GM19397 (cell line): ENCODE results near the gene NTMT2.
"Not testable (repeated sequence)": the region's sequence is repeated elsewhere in the genome, so short reads cannot be mapped to it uniquely, and the experiment has no call there.

ENCODE experiments used
- ATAC-seq: cut with Tn5 transposase; IDR thresholded peaks from one replicate; pipeline ENCODE4 v1.9.1; 2021; ENCODE audit warnings: mild to moderate bottlenecking, moderate library complexity; ENCODE audit not compliant: unreplicated experiment

The NTMT2 gene

DNA sequence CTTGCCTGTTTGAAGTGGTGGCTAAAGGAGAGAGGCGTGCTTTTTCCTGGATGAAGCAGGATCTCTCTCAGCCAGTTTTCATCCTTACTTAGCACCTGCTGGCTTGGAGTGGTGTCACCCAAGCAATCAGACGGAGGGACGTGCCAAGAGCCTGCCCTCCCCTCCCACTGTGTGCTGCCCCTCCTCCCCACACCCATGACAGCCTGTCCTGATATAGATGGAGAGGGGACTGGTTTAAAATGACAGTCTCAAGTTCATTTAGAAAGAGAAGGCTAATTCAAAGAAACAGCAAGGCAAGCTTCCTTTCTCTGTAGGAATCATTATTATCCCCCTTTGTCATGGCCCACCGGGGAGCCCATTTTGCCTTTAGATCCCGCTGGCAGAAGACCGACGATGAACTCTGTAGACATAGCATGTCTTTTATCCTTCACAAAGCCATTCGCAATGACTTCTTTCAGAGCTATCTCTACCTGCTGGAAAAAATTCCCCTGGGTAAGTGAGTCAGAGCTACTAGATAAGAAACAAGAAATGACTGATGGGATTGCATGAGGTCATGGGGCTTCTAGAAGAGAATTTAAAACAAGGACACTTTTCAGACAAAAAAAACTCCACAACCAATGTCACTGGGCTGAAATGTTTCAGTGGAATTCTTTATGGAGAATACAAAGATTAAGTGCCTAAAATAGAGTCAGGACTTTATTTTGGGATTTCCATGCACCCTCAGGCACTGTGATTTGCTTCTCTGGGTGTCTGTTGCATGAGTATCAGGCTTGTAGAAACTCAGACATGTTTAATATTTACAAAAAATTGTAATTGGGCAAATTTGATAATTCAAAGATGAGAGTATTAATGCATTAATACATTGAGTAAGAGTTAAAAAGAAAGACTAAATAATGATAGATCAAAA lies at the start of gene NTMT2:
TSS of gene NTMT2 (plus strand) at position 190 of the 907 bp plus-strand sequence. CDS start at position 339, 149 bp downstream.
- ATAC-seq: no peak

DNA sequence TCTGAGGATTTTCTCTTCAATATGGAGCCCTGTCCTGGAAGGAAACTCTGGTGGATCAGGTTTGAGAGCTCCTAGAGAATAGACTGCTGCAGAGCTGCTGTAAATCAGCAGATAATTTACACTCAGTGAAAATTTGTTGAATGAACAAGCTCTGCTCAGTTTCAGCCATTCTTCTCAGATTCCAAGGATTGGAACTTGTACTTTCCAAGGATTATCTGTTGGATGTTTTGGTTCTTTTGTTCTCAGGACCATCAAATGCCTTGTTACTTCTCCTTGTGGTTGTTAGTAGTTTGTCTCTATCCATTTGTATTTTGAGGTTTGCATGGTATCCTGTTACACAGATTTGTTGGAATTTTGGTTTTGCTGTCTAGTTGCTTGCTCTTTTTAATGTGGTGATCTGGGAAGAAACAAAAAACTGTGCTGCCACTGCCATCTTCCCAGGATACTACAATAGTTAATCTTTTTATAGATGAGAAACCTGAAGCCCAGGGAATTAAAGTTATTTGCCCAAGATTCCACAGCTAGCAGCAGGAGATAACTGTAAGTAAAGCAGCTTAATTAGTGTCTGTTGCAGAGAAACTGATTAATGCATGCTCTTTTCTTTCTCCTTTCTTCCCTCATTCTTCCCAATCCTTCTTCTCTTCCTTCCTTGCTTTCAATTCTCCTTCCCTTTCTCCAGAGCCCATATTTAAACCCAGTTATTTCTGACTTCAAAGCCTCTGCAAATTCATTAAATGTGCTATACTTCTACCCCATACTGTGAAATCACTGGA lies 49.6 kb upstream of the NTMT2 start:
- no peak for ATAC-seq

- no peak for ATAC-seq
Measured at GRCh38 chr1:170096806-170097340, 48.9 kb upstream of the NTMT2 start.

GRCh38 chr1:170097449-170097948 lies 48.3 kb upstream of the NTMT2 start:
- ATAC-seq: no peak

GRCh38 chr1:170113140-170113539 lies 32.6 kb upstream of the NTMT2 start:
- not testable (repeated sequence) for ATAC-seq

- ATAC-seq: no peak
Measured at GRCh38 chr1:170114906-170115305, 30.9 kb upstream of the NTMT2 start.

DNA sequence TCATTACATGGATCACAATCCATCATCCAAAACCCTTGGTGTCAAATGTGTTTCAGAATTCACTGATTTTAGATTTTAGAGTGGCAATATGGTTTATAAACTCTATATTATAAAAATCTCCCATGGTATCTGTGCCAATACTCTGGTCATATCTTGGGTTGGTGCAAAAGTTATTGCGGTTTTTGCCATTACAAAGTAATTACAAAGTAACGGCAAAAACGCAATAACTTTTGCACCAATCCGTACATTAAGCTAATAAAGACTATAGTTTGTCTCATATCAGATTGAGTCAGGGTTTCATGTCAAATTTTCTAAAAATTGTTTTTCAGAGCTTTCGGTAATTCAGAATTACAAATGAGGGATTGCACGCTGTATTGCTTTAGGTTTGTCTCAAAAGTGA lies 23.4 kb upstream of the NTMT2 start:
- no peak for ATAC-seq

DNA sequence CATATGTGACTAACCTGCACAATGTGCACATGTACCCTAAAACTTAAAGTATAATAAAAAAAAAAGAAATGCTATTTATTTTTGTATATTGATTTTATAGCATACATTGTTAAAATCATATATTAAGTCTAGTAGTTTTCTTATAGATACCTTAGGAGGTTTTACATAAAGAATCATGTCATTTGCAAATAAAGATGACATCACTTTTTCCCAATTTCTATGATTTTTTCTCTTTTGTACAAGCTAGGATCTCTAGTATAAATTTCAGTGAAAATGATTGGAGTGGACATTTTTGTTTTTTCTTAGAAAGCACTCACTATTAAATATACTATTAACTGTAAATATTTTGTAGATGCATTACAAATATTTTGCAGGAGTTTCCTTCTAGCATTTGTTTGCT lies 20.5 kb upstream of the NTMT2 start:
- no peak for ATAC-seq

DNA sequence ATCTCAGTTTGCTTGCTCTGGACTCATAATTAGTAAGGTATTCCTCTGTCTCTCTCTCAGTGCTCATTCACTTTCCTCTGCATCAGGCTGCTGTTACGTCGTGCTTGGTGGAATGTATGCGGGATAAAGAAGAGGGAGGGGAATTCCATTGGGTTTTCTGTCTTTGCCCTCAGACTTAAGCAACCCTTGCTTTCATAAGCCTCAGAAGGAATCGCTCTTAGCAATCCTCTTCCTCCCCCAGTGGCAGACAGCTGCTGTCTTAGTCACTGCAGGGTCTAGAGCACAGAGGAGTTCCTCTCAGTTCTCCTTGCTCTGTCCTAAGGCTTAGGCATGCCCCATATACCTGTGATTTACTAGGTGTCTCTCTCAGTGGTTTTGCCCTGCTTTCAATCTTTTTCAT lies 19.1 kb upstream of the NTMT2 start:
- ATAC-seq: peak; percentile 100

DNA sequence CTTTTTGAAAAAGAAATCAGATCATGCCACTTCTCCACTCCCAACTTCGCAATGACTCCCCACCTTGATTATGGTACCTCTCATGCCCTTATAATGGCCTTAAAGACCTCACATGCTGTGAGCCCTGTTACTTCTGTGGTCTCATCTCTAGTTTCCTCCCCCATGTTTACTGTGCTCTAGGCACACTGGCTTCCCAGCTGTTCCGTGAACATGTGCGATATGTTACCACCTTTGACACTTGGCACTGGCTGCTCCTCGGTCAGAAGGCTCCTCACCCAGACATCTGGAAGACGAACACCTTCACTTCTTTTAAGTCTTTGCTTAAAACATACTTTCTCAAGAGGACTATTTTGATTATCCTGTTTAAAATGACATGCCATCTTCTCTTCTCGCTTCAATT lies 14.3 kb upstream of the NTMT2 start:
- ATAC-seq: no peak

- ATAC-seq: no peak
Measured at GRCh38 chr1:170131984-170132383, 13.8 kb upstream of the NTMT2 start.

DNA sequence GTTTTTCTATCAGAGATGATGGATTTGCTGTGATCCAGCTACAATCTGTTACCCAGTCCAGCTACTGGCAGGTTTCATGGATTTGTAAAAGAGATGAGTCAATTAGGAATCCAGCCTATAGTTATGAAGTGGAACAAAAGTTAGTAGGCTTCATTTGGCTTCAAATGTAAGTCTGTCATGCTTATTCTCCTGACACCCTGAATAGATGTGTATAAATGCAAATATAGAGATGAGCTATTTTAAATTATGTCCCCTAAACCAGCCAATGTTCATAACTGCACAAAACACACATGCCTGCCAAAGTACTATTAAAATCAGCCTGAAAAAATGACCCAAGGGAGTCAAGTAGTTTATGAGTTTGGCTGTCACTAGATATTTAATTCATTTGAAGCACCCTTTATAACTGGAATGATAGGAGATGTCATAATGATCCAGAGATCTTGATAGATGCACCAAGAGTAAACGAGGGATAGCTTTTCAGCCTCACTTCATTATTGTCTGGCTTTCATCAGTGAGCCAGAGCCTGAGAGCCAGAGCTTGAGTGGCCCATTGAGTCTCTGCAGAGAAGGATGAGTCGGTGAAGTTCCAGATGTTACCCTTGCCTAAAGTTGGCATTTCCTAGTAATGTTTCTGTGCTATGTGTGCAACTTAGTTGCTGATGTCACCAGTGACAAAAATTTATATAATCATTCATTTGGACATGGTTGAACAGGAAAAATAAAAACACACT lies 11.8 kb upstream of the NTMT2 start:
- ATAC-seq: no peak

- no peak for ATAC-seq
Measured at GRCh38 chr1:170134521-170134920, 11.2 kb upstream of the NTMT2 start.

- ATAC-seq: no peak
Measured at GRCh38 chr1:170140371-170140770, 5.4 kb upstream of the NTMT2 start.

DNA sequence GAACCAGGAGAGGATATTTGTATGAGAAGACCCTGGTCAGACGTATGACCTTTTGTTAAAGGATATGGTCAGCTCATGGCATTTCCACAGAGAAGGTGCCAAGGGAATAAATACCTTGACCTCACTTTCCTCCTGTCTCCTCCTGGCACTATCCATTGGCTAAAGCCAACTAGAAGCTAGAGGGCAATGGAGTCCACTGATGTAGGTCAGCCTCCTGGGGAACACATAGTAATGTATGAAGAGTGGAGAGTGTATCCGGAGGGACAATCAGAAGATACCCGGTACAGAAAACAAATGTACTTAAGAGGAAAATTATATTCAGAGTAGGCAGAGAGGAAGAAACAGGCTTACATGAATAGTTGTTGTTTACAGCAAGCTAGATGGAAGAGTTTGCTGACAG lies 698 bp upstream of the NTMT2 start:
- ATAC-seq: no peak

- no peak for ATAC-seq
Measured at GRCh38 chr1:170146720-170147263, 1.0 kb downstream of the NTMT2 start.

GRCh38 chr1:170149241-170149640 lies 3.5 kb downstream of the NTMT2 start:
- ATAC-seq: no peak

GRCh38 chr1:170150016-170150415 lies 4.3 kb downstream of the NTMT2 start:
- no peak for ATAC-seq

GRCh38 chr1:170150921-170151320 lies 5.2 kb downstream of the NTMT2 start:
- ATAC-seq: no peak

DNA sequence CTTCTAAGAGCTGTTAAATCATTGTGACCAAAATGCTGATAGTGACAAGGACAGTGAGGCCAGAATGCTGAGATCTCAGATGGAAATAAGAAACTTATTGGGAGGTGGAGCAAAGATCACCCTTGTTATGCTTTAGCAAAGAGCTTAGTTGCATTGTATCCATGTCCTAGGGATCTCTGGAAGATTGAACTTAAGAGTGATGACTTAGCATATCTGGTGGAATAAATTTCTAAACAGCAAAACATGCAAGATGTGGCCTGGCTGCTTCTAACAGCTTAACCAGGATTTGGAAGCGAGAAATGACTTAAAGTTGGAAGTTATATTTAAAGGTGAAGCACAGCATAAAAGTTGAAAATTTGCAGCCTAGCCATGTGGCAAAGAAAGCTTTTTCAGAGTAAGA lies 7.7 kb downstream of the NTMT2 start:
- ATAC-seq: no peak

- ATAC-seq: no peak
Measured at GRCh38 chr1:170155055-170155454, 9.3 kb downstream of the NTMT2 start.
